ENCODE results near the gene PLOD3. TPM values are rescaled to one million over a fixed set of nuclear protein-coding genes. Genes with fewer than 3 reads are reported as not detected.

Gene PLOD3
- total and polyA plus RNA-seq, 2 of the 8 experiments (the other 6 are each of a cell fraction or from before 2014, with no cell fraction given) = 28.4 to 47.2 TPM

DNA sequence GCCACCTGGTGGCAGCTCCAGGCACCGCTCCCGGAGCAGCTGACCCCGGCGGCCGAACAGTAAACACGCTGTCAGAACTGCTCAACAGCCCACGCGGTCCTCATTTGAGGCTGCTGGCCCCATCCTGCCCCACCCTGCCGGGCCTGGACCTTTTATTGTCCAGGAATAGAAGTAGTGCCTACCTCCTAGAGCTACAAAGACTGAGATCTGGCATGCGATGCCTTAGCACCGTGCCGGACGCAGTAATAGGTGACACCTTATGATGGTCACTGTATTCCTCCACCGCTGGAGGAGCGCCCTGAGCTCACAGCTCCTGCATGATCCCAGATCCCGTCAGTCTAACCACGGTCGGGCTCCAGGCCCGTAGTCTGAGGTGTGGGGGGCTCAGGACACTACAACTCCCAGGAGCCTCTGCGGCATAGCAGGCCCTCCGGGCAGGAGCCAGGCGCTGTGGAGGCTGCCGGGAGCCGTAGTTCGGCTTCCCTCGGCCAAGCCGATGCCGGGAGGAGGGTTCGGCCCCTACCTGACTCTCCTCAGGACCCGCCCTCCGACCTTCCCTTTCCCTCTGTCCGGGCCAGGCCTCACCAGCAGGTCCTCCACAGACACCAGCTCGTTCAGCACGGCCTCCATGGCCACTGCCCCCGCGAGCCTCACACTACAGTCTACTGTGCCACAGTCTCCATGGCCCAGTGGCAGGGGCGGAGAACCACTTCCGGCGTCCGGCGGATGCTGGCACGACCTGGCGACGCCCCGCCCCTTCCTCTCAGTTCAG lies 27.2 kb upstream of the PLOD3 start, which contains the start of gene FIS1 (continued):
- peak in 1 of 2 experiments; percentile 54; a peak in 3 of 4 replicates for TF ChIP-seq RAD21 (IDR thresholded peaks at IDR 0.05 in 1 of 2, conservative IDR thresholded peaks at IDR 0.05 in 1 of 2; ENCODE audit: low read depth in 2 of 2, low read length in 2 of 2)
- TF ChIP-seq SIX5 (IDR thresholded peaks at IDR 0.05; ENCODE audit: low read depth, low read length) = peak; percentile 95
- TF ChIP-seq TEAD4 (IDR thresholded peaks at IDR 0.05; ENCODE audit: low read depth, low read length) = no peak
- TF ChIP-seq NRF1 (IDR thresholded peaks at IDR 0.05; ENCODE audit: low read depth, low read length) = no peak
- TF ChIP-seq, protein P1, sequence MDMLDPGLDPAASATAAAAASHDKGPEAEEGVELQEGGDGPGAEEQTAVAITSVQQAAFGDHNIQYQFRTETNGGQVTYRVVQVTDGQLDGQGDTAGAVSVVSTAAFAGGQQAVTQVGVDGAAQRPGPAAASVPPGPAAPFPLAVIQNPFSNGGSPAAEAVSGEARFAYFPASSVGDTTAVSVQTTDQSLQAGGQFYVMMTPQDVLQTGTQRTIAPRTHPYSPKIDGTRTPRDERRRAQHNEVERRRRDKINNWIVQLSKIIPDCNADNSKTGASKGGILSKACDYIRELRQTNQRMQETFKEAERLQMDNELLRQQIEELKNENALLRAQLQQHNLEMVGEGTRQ (IDR thresholded peaks at IDR 0.05; ENCODE audit: low read length) = no peak
- TF ChIP-seq SP4 (IDR thresholded peaks at IDR 0.05; ENCODE audit: low read length) = 0 out of 2 replicates have a peak, but pooled peaks have one; percentile 41
- TF ChIP-seq, protein P2, sequence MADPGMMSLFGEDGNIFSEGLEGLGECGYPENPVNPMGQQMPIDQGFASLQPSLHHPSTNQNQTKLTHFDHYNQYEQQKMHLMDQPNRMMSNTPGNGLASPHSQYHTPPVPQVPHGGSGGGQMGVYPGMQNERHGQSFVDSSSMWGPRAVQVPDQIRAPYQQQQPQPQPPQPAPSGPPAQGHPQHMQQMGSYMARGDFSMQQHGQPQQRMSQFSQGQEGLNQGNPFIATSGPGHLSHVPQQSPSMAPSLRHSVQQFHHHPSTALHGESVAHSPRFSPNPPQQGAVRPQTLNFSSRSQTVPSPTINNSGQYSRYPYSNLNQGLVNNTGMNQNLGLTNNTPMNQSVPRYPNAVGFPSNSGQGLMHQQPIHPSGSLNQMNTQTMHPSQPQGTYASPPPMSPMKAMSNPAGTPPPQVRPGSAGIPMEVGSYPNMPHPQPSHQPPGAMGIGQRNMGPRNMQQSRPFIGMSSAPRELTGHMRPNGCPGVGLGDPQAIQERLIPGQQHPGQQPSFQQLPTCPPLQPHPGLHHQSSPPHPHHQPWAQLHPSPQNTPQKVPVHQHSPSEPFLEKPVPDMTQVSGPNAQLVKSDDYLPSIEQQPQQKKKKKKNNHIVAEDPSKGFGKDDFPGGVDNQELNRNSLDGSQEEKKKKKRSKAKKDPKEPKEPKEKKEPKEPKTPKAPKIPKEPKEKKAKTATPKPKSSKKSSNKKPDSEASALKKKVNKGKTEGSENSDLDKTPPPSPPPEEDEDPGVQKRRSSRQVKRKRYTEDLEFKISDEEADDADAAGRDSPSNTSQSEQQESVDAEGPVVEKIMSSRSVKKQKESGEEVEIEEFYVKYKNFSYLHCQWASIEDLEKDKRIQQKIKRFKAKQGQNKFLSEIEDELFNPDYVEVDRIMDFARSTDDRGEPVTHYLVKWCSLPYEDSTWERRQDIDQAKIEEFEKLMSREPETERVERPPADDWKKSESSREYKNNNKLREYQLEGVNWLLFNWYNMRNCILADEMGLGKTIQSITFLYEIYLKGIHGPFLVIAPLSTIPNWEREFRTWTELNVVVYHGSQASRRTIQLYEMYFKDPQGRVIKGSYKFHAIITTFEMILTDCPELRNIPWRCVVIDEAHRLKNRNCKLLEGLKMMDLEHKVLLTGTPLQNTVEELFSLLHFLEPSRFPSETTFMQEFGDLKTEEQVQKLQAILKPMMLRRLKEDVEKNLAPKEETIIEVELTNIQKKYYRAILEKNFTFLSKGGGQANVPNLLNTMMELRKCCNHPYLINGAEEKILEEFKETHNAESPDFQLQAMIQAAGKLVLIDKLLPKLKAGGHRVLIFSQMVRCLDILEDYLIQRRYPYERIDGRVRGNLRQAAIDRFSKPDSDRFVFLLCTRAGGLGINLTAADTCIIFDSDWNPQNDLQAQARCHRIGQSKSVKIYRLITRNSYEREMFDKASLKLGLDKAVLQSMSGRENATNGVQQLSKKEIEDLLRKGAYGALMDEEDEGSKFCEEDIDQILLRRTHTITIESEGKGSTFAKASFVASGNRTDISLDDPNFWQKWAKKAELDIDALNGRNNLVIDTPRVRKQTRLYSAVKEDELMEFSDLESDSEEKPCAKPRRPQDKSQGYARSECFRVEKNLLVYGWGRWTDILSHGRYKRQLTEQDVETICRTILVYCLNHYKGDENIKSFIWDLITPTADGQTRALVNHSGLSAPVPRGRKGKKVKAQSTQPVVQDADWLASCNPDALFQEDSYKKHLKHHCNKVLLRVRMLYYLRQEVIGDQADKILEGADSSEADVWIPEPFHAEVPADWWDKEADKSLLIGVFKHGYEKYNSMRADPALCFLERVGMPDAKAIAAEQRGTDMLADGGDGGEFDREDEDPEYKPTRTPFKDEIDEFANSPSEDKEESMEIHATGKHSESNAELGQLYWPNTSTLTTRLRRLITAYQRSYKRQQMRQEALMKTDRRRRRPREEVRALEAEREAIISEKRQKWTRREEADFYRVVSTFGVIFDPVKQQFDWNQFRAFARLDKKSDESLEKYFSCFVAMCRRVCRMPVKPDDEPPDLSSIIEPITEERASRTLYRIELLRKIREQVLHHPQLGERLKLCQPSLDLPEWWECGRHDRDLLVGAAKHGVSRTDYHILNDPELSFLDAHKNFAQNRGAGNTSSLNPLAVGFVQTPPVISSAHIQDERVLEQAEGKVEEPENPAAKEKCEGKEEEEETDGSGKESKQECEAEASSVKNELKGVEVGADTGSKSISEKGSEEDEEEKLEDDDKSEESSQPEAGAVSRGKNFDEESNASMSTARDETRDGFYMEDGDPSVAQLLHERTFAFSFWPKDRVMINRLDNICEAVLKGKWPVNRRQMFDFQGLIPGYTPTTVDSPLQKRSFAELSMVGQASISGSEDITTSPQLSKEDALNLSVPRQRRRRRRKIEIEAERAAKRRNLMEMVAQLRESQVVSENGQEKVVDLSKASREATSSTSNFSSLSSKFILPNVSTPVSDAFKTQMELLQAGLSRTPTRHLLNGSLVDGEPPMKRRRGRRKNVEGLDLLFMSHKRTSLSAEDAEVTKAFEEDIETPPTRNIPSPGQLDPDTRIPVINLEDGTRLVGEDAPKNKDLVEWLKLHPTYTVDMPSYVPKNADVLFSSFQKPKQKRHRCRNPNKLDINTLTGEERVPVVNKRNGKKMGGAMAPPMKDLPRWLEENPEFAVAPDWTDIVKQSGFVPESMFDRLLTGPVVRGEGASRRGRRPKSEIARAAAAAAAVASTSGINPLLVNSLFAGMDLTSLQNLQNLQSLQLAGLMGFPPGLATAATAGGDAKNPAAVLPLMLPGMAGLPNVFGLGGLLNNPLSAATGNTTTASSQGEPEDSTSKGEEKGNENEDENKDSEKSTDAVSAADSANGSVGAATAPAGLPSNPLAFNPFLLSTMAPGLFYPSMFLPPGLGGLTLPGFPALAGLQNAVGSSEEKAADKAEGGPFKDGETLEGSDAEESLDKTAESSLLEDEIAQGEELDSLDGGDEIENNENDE (IDR thresholded peaks at IDR 0.05; ENCODE audit: insufficient replicate concordance, low read length) = no peak
- TF ChIP-seq SAP30 (IDR thresholded peaks at IDR 0.05; ENCODE audit: insufficient read depth, insufficient replicate concordance, low read length) = peak; percentile 99
